WTC11 (cell line): ENCODE results near the gene OLFM2.

ENCODE experiments used
- CREB1 ChIP-seq: sonication (generic); formaldehyde crosslinking; IDR thresholded peaks from 2 replicates; pipeline ENCODE4 v1.8.0; 2023; ENCODE audit warnings: mild to moderate bottlenecking, missing genetic modification reagents
- RORB ChIP-seq: fragments of 250-450 bp; sonication (Bioruptor Pico); IDR thresholded peaks from 2 replicates; pipeline ENCODE4 v1.9.0; 2021; ENCODE audit warnings: mild to moderate bottlenecking
- TEAD4 ChIP-seq: sonication (generic); formaldehyde crosslinking; IDR thresholded peaks from 2 replicates; pipeline ENCODE4 v1.8.0; 2022; ENCODE audit warnings: mild to moderate bottlenecking, missing genetic modification reagents
- USF2 ChIP-seq: sonication (generic); formaldehyde crosslinking; IDR thresholded peaks from 2 replicates; pipeline ENCODE4 v1.8.1; 2023; ENCODE audit warnings: mild to moderate bottlenecking, missing genetic modification reagents, moderate library complexity
- ZNF121 ChIP-seq: sonication (generic); formaldehyde crosslinking; IDR thresholded peaks from 2 replicates; pipeline ENCODE4 v1.8.0; 2023; ENCODE audit warnings: missing genetic modification reagents
- ZSCAN18 ChIP-seq: fragments of 250-450 bp; sonication (Bioruptor Pico); IDR thresholded peaks from 2 replicates; pipeline ENCODE4 v2.1.2; 2022; ENCODE audit warnings: mild to moderate bottlenecking, moderate library complexity
- TF ChIP-seq, protein P1 (sequence below): fragments of 200-600 bp; IDR thresholded peaks from 2 replicates; pipeline ENCODE4 v1.8.0; 2022; ENCODE audit warnings: antibody characterized with exemption

DNA sequence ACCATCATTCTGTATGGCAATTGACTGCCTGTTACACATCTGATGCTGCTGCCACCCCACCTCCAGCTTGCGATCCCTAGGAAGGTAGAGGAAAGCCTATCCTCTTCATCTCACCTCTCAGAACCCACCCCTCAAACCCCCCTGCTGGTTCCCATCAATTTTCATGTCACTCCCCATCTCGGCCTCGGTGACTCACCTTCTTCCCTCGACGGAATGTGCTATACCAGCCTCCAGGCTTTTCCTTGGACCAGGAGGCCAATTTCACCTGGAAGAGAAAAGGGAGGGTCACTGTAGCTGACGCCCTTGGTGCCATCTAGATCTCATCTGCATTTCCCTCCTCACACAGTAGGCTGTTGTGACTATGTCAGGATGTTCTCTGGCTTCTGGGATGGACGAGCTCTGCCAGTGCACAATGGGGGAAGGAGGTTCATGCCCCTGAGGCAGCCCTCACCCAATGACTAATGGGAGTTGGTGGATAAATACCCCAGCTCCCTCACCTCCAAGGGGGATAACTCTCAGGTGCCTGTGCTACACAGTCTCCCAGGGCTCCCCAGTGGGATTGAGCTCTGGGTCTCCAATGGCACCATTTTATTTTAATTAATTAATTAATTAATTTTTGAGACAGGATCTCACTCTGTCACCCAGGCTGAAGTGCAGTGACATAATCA, 26.4 kb upstream of the OLFM2 start:
- TF ChIP-seq, protein P1, sequence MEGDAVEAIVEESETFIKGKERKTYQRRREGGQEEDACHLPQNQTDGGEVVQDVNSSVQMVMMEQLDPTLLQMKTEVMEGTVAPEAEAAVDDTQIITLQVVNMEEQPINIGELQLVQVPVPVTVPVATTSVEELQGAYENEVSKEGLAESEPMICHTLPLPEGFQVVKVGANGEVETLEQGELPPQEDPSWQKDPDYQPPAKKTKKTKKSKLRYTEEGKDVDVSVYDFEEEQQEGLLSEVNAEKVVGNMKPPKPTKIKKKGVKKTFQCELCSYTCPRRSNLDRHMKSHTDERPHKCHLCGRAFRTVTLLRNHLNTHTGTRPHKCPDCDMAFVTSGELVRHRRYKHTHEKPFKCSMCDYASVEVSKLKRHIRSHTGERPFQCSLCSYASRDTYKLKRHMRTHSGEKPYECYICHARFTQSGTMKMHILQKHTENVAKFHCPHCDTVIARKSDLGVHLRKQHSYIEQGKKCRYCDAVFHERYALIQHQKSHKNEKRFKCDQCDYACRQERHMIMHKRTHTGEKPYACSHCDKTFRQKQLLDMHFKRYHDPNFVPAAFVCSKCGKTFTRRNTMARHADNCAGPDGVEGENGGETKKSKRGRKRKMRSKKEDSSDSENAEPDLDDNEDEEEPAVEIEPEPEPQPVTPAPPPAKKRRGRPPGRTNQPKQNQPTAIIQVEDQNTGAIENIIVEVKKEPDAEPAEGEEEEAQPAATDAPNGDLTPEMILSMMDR = no peak
- TF ChIP-seq ZNF121 = no peak
- TF ChIP-seq CREB1 (CRISPR knock-in tag) = no peak
- no peak for TF ChIP-seq ZSCAN18 (CRISPR knock-in tag)
- TF ChIP-seq USF2 = no peak
- no peak for TF ChIP-seq TEAD4 (CRISPR knock-in tag)
- no peak for TF ChIP-seq RORB
